SK-N-SH treated with all-trans-retinoic acid at 6 μM for 48 hours (cell line): ENCODE results near the gene FLNC.

ENCODE experiments used
- ATAC-seq: fragments of 200-7000 bp; cut with Tn5 transposase; 3 replicates; pipeline ENCODE4 v1.9.1; 2020; ENCODE audit warnings: mild to moderate bottlenecking, moderate library complexity
- ARNTL ChIP-seq: fragments of 450-650 bp; formaldehyde crosslinking; IDR thresholded peaks from 2 replicates; pipeline ENCODE4 v1.5.0; 2020; ENCODE audit warnings: low read depth, mild to moderate bottlenecking, moderate library complexity, borderline replicate concordance
- BACH2 ChIP-seq: fragments of 250-450 bp; sonication (Bioruptor Pico); IDR thresholded peaks from 2 replicates; pipeline ENCODE4 v1.9.0; 2021; ENCODE audit warnings: mild to moderate bottlenecking, borderline replicate concordance
- CREB5 ChIP-seq: fragments of 250-450 bp; sonication (Bioruptor Pico); IDR thresholded peaks from 2 replicates; pipeline ENCODE4 v1.5.1; 2020; ENCODE audit warnings: low read depth, mild to moderate bottlenecking, moderate library complexity
- CSDC2 ChIP-seq: fragments of 250-450 bp; sonication (Bioruptor Pico); IDR thresholded peaks from 2 replicates; pipeline ENCODE4 v1.5.0; 2020; ENCODE audit warnings: mild to moderate bottlenecking, moderate library complexity
- ESRRG ChIP-seq: fragments of 250-450 bp; sonication (Bioruptor Pico); IDR thresholded peaks from 2 replicates; pipeline ENCODE4 v1.6.1; 2021; ENCODE audit warnings: mild to moderate bottlenecking
- GLIS3 ChIP-seq: fragments of 250-450 bp; sonication (Bioruptor Pico); IDR thresholded peaks from 2 replicates; pipeline ENCODE4 v1.5.0; 2020; ENCODE audit warnings: mild to moderate bottlenecking, moderate library complexity
- ISL1 ChIP-seq: fragments of 250-450 bp; sonication (Bioruptor Pico); IDR thresholded peaks from 2 replicates; pipeline ENCODE4 v2.1.2; 2022; ENCODE audit warnings: mild to moderate bottlenecking, moderate library complexity
- OSR1 ChIP-seq: fragments of 250-450 bp; sonication (Bioruptor Pico); IDR thresholded peaks from 2 replicates; pipeline ENCODE4 v1.8.0; 2022; ENCODE audit warnings: moderate library complexity, mild to moderate bottlenecking, inconsistent platforms
- PATZ1 ChIP-seq: fragments of 250-450 bp; sonication (Bioruptor Pico); IDR thresholded peaks from 2 replicates; pipeline ENCODE4 v1.8.0; 2020; ENCODE audit warnings: mild to moderate bottlenecking, moderate library complexity, borderline replicate concordance
- PPARA ChIP-seq: fragments of 250-450 bp; sonication (Bioruptor Pico); IDR thresholded peaks from 2 replicates; pipeline ENCODE4 v1.5.0; 2020; ENCODE audit warnings: mild to moderate bottlenecking, borderline replicate concordance
- RARB ChIP-seq: fragments of 250-450 bp; sonication (Bioruptor Pico); IDR thresholded peaks from 2 replicates; pipeline ENCODE4 v1.8.0; 2021; ENCODE audit warnings: mild to moderate bottlenecking, moderate library complexity
- SNAI2 ChIP-seq: fragments of 250-450 bp; sonication (Bioruptor Pico); IDR thresholded peaks from 2 replicates; pipeline ENCODE4 v1.5.0; 2020; ENCODE audit warnings: mild to moderate bottlenecking, moderate library complexity
- TCF4 ChIP-seq: fragments of 250-450 bp; sonication (Bioruptor Pico); IDR thresholded peaks from 2 replicates; pipeline ENCODE4 v1.8.0; 2021; ENCODE audit warnings: mild to moderate bottlenecking, moderate library complexity, borderline replicate concordance
- TSHZ2 ChIP-seq: fragments of 250-450 bp; sonication (Bioruptor Pico); IDR thresholded peaks from 2 replicates; pipeline ENCODE4 v1.5.0; 2020; ENCODE audit warnings: mild to moderate bottlenecking, moderate library complexity
- ZC3H10 ChIP-seq: fragments of 250-450 bp; sonication (Bioruptor Pico); IDR thresholded peaks from 2 replicates; pipeline ENCODE4 v1.5.1; 2021; ENCODE audit warnings: mild to moderate bottlenecking, moderate library complexity
- ZFP3 ChIP-seq: fragments of 250-450 bp; sonication (Bioruptor Pico); IDR thresholded peaks from 2 replicates; pipeline ENCODE4 v1.5.0; 2020; ENCODE audit warnings: mild to moderate bottlenecking, moderate library complexity
- ZFP30 ChIP-seq: fragments of 450-650 bp; formaldehyde crosslinking; IDR thresholded peaks from 2 replicates; pipeline ENCODE4 v1.5.0; 2022; ENCODE audit warnings: mild to moderate bottlenecking, moderate library complexity
- ZNF565 ChIP-seq: fragments of 450-650 bp; formaldehyde crosslinking; conservative IDR thresholded peaks from 2 replicates; pipeline ENCODE4 v1.5.0; 2020; ENCODE audit warnings: low read depth, mild to moderate bottlenecking, moderate library complexity
- ZNF70 ChIP-seq: fragments of 450-650 bp; formaldehyde crosslinking; IDR thresholded peaks from 2 replicates; pipeline ENCODE4 v1.5.0; 2020; ENCODE audit warnings: mild to moderate bottlenecking, moderate library complexity
- TF ChIP-seq, protein P1 (sequence below): fragments of 250-450 bp; sonication (Bioruptor Pico); IDR thresholded peaks from 2 replicates; pipeline ENCODE4 v1.5.1; 2021; ENCODE audit warnings: mild to moderate bottlenecking, moderate library complexity
- TF ChIP-seq, protein P2 (sequence below): fragments of 250-450 bp; sonication (Bioruptor Pico); IDR thresholded peaks from 2 replicates; pipeline ENCODE4 v1.8.0; 2021; ENCODE audit warnings: low read depth, mild to moderate bottlenecking, moderate library complexity, borderline replicate concordance

The FLNC gene

GRCh38 chr7:128830231-128831177 lies at the start of gene FLNC:
FLNC (plus strand) TSS chr7:128830406; CDS start chr7:128830638, 232 bp downstream.
- TF ChIP-seq TSHZ2 (CRISPR knock-in tag) (no peak), ZC3H10 (CRISPR knock-in tag) (no peak), PATZ1 (CRISPR knock-in tag) (no peak), ZNF565 (CRISPR knock-in tag) (no peak), ARNTL (CRISPR knock-in tag) (no peak), SNAI2 (no peak), RARB (CRISPR knock-in tag) (no peak), CSDC2 (CRISPR knock-in tag) (no peak), PPARA (CRISPR knock-in tag) (no peak), ZFP30 (CRISPR knock-in tag) (no peak), OSR1 (CRISPR knock-in tag) (no peak), ESRRG (CRISPR knock-in tag) (no peak), GLIS3 (CRISPR knock-in tag) (no peak), TCF4 (CRISPR knock-in tag) (no peak), ISL1 (CRISPR knock-in tag) (no peak), ZNF70 (CRISPR knock-in tag) (no peak)
- TF ChIP-seq, protein P1, sequence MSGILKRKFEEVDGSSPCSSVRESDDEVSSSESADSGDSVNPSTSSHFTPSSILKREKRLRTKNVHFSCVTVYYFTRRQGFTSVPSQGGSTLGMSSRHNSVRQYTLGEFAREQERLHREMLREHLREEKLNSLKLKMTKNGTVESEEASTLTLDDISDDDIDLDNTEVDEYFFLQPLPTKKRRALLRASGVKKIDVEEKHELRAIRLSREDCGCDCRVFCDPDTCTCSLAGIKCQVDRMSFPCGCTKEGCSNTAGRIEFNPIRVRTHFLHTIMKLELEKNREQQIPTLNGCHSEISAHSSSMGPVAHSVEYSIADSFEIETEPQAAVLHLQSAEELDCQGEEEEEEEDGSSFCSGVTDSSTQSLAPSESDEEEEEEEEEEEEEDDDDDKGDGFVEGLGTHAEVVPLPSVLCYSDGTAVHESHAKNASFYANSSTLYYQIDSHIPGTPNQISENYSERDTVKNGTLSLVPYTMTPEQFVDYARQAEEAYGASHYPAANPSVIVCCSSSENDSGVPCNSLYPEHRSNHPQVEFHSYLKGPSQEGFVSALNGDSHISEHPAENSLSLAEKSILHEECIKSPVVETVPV (CRISPR knock-in tag): no peak
- ATAC-seq: peak; percentile 43

DNA sequence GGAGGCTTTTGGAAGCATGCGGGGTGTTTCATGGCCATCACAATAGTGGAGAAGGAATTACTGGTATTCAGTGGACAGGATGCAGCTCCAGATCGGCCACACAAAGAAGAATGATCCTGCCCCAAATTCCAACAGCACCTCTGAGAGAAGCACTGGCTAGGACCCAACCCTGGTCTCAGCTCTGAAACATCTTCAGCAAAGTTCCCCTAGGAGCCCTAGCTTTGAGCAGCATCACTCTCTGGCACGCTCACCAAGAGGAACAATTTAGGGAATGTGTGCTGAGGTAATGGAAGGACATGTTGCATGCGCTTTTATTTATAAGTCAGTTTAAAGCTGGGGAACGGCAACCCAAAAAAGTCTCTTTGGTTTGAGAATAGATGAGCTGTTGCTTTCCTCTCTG lies 49.1 kb upstream of the FLNC start:
- ATAC-seq: no peak
- no peak for TF ChIP-seq CREB5 (CRISPR knock-in tag)
- TF ChIP-seq PATZ1 (CRISPR knock-in tag): no peak
- TF ChIP-seq RARB (CRISPR knock-in tag): no peak

- ATAC-seq: no peak
- TF ChIP-seq CSDC2 (CRISPR knock-in tag) (no peak), PATZ1 (CRISPR knock-in tag) (no peak), ZFP30 (CRISPR knock-in tag) (no peak), ZFP3 (CRISPR knock-in tag) (no peak), ESRRG (CRISPR knock-in tag) (no peak), ZC3H10 (CRISPR knock-in tag) (no peak), PPARA (CRISPR knock-in tag) (no peak), BACH2 (CRISPR knock-in tag) (no peak), OSR1 (CRISPR knock-in tag) (no peak), RARB (CRISPR knock-in tag) (no peak), ZNF70 (CRISPR knock-in tag) (no peak)
- TF ChIP-seq, protein P1 (CRISPR knock-in tag): no peak
- TF ChIP-seq, protein P2, sequence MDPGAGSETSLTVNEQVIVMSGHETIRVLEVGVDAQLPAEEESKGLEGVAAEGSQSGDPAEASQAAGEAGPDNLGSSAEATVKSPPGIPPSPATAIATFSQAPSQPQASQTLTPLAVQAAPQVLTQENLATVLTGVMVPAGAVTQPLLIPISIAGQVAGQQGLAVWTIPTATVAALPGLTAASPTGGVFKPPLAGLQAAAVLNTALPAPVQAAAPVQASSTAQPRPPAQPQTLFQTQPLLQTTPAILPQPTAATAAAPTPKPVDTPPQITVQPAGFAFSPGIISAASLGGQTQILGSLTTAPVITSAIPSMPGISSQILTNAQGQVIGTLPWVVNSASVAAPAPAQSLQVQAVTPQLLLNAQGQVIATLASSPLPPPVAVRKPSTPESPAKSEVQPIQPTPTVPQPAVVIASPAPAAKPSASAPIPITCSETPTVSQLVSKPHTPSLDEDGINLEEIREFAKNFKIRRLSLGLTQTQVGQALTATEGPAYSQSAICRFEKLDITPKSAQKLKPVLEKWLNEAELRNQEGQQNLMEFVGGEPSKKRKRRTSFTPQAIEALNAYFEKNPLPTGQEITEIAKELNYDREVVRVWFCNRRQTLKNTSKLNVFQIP: no peak
Measured at GRCh38 chr7:128781851-128782250, 48.4 kb upstream of the FLNC start.
